PC-9 (cell line): ENCODE results near the gene SPIRE2. TPM values are rescaled to one million over a fixed set of nuclear protein-coding genes. Genes with fewer than 3 reads are reported as not detected.

Experiments
- BruUV-seq: library from RNA; stranded (reverse); fragments of 400-500 nt; replicated peaks from 2 replicates; lab custom pipeline; 2021; lab: Mats Ljungman, UMichigan
- CTCF ChIA-PET: fragments of 300-600 bp; sonication (Branson Sonifier 250); formaldehyde crosslinking; loops from one replicate; lab custom pipeline; 2022; ENCODE audit warnings: antibody characterized with exemption; lab: Charles Lee
- POLR2A ChIA-PET: fragments of 300-600 bp; sonication (Branson Sonifier 250); formaldehyde crosslinking; loops from one replicate; lab custom pipeline; 2022; ENCODE audit warnings: antibody characterized with exemption; ENCODE audit not compliant: unreplicated experiment; lab: Charles Lee
- DNase-seq, 2 experiments: peaks; one replicate each; pipeline versions ENCODE4 v3.0.0 to v3.0.0-alpha.2; 2015 to 2022; ENCODE audit warnings: mixed read lengths in 1 of 2
- H2AFZ ChIP-seq: fragments of 200-600 bp; sonication (generic); 2 replicates; pipeline ENCODE4 v1.8.1; 2017; ENCODE audit warnings: antibody characterized with exemption
- H3F3A ChIP-seq: fragments of 200-600 bp; sonication (generic); 2 replicates; pipeline ENCODE4 v1.8.1; 2017; ENCODE audit warnings: antibody characterized with exemption, mild to moderate bottlenecking, low read depth; ENCODE audit not compliant: insufficient read depth
- H3K27ac ChIP-seq: fragments of 200-600 bp; sonication (generic); 2 replicates; pipeline ENCODE4 v1.6.1; 2016; ENCODE audit warnings: mixed run types
- H3K27me3 ChIP-seq: fragments of 200-600 bp; sonication (generic); 2 replicates; pipeline ENCODE4 v1.6.1; 2016; ENCODE audit warnings: low read depth, mixed run types; ENCODE audit not compliant: insufficient read depth
- H3K36me3 ChIP-seq: fragments of 200-600 bp; sonication (generic); 2 replicates; pipeline ENCODE4 v1.6.1; 2016; ENCODE audit warnings: low read depth, mixed run types
- H3K4me1 ChIP-seq: fragments of 200-600 bp; sonication (generic); replicated peaks from 2 replicates; pipeline ENCODE4 v1.6.1; 2016; ENCODE audit warnings: mixed run types; ENCODE audit not compliant: insufficient read depth
- H3K4me2 ChIP-seq: fragments of 200-600 bp; sonication (generic); 2 replicates; pipeline ENCODE4 v1.6.1; 2017; ENCODE audit warnings: mixed run types
- H3K4me3 ChIP-seq: fragments of 200-600 bp; sonication (generic); 2 replicates; pipeline ENCODE4 v1.6.1; 2016; ENCODE audit warnings: mixed run types
- H3K79me2 ChIP-seq: fragments of 200-600 bp; sonication (generic); 2 replicates; pipeline ENCODE4 v1.6.1; 2017; ENCODE audit warnings: low read depth, mixed run types
- H3K9me2 ChIP-seq: fragments of 200-600 bp; sonication (generic); 2 replicates; pipeline ENCODE4 v1.8.1; 2017; ENCODE audit warnings: mild to moderate bottlenecking; ENCODE audit not compliant: insufficient read depth
- H3K9me3 ChIP-seq: fragments of 200-600 bp; sonication (generic); 2 replicates; pipeline ENCODE4 v1.8.1; 2016; ENCODE audit warnings: low read depth; ENCODE audit not compliant: insufficient read depth
- H4K20me1 ChIP-seq: fragments of 200-600 bp; sonication (generic); 2 replicates; pipeline ENCODE4 v1.8.1; 2017; ENCODE audit not compliant: insufficient read depth
- CTCF ChIP-seq: fragments of 200-600 bp; sonication (generic); conservative IDR thresholded peaks from 2 replicates; pipeline ENCODE4 v1.6.1; 2017; ENCODE audit warnings: mixed run types, antibody characterized with exemption, mild to moderate bottlenecking, moderate library complexity
- EZH2 ChIP-seq: fragments of 200-600 bp; sonication (generic); IDR thresholded peaks from 2 replicates; pipeline ENCODE4 v1.8.0; 2017; ENCODE audit warnings: antibody characterized with exemption, low read depth
- intact Hi-C: fragments of 100-400 bp; cut with micrococcal nuclease; formaldehyde crosslinking; loops from one replicate; pipeline ENCODE4 v1.10.0; 2022; ENCODE audit not compliant: unreplicated experiment
- total RNA-seq: library from RNA; stranded (reverse); gene quantifications from 2 replicates; pipeline ENCODE4 v1.2.3, GENCODE V29; 2021

The SPIRE2 gene
- total RNA-seq, 1 experiment from 2014 or later = 34.5 TPM

DNA sequence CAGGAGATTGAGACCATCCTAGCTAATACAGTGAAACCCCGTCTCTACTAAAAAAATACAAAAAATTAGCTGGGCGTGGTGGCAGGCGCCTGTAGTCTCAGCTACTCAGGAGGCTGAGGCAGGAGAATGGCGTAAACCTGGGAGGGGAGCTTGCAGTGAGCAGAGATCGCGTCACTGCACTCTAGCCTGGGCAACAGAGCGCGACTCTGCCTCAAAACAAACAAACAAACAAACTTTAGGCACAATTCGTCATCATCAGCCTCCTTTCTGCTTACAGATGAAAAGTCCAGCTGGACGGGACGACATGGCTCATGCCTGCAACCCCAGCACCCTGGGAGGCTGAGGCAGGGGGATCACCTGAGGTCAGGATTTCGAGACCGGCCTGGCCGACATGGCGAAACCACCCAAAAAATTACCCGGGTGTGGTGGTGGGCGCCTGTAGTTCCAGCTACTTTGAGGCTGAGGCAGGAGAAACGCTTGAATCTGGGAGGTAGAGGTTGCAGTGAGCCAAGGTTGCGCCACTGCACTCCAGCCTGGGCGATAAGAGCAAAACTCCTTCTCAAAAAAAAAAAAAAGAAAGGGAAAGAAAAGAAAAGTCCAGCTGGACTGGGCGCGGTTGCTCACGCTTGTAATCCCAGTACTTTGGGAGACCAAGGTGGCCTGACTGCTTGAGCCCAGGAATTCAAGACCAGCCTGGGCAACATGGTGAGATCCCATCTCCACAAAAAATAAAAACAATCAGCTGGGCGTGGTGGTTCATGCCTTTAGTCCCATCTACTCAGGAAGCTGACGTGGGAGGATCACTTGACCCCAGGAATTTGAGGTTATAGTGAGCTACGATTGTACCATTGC lies 1.5 kb upstream of the SPIRE2 start:
- Histone ChIP-seq H3K9me3 (no peaks in the 10 kb centered on the region), H4K20me1 (no peaks in the 10 kb centered on the region), H3K27me3 (no peaks in the 10 kb centered on the region), H3K79me2 (no peaks in the 10 kb centered on the region), H2AFZ (no peak overlapping the region), H3K27ac (no peak overlapping the region), H3K4me1 (peaks cover 35% of the 10 kb centered on the region), H3F3A (peaks cover 19% of the 10 kb centered on the region; the same call in 1 of the 2 replicates), H3K4me2 (peak overlapping the region; percentile 78; the same call in 1 of the 2 replicates), H3K4me3 (no peak overlapping the region), H3K36me3 (no peaks in the 10 kb centered on the region), H3K9me2 (no peaks in the 10 kb centered on the region)
- intact Hi-C loops = no loop called here
- no TSS peak for BruUV-seq
- POLR2A ChIA-PET = no interaction called here
- TF ChIP-seq EZH2 (no peak), CTCF (no peak)
- CTCF ChIA-PET = interaction anchor here (0.5 kb wide), 1 partner anchor 11 kb away, joined by 6 read pairs; no protein-coding TSS in a partner anchor
- DNase-seq = peak in 1 of 2 experiments; percentile 54

- ChIA-PET CTCF (no interaction called here), POLR2A (interaction anchor here (1.0 kb wide), 1 partner anchor 46 kb away, joined by 29 read pairs; the partner anchor contains the start of gene TCF25)
- Histone ChIP-seq H3K4me1 (peaks cover 27% of the 10 kb centered on the region), H3K9me3 (no peaks in the 10 kb centered on the region), H2AFZ (peak overlapping the region; percentile 41; the same call in 1 of the 2 replicates), H3K27me3 (no peaks in the 10 kb centered on the region), H3K4me2 (peak overlapping the region; percentile 78), H3K4me3 (peak overlapping the region; percentile 56), H3K36me3 (no peaks in the 10 kb centered on the region), H3K27ac (no peak overlapping the region), H3K9me2 (no peaks in the 10 kb centered on the region), H3K79me2 (no peaks in the 10 kb centered on the region), H3F3A (peaks cover 18% of the 10 kb centered on the region; the same call in 1 of the 2 replicates), H4K20me1 (no peaks in the 10 kb centered on the region)
- peak; percentile 77 to 80 for DNase-seq
- BruUV-seq = TSS peak; percentile 91
- intact Hi-C loops = no loop called here
- TF ChIP-seq CTCF (no peak), EZH2 (no peak)
Observed at GRCh38 chr16:89827383-89828198, 684 bp upstream of the SPIRE2 start.

DNA sequence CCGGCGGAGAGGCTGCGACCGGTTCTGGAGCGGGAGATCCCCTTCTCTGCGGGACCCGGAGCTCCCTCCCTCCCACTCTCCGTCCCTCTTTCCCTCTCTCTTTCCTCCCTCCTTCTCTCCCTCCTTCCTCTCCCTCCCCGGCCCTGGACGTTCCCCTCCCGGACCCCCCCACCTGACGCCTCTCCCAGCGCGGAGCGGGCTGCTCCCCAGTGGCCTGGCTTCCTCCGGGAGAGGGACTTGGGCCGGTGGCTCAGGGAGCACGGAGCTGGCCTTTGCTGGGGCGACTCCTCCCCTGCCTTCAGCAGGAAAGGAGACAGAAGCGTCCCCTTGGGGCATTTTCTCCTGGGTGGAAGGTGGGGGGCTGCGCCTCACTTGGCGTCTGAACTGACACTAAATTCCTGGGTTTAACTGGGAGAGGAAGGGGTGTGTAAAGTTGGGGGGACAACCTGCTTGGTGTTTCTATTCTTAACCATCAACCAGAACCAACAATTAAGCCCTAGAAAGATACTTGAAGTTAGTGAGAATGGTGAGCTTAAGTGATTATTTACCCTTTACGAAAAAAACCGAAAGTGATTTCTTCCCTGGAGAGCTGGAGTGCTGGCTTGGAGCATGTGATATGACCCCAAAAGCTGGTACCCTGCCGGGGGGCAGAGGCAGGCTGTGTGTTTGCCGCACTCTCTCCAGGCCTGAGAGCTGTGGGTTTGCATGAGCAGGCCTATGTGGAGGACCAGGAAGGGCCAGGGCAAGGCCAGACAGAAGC lies 775 bp downstream of the SPIRE2 start:
- no peak overlapping the region for H3K27ac ChIP-seq
- no peaks in the 10 kb centered on the region for H3K9me2 ChIP-seq
- CTCF ChIA-PET = no interaction called here

More for the DNA sequence above, 775 bp downstream of the SPIRE2 start:
- Histone ChIP-seq H3K4me2 (peak overlapping the region; percentile 96), H3K27me3 (no peaks in the 10 kb centered on the region), H3F3A (peaks cover 22% of the 10 kb centered on the region; the same call in 1 of the 2 replicates), H3K79me2 (no peaks in the 10 kb centered on the region), H2AFZ (peak overlapping the region; percentile 48; the same call in 1 of the 2 replicates), H3K4me3 (peak overlapping the region; percentile 77), H4K20me1 (no peaks in the 10 kb centered on the region), H3K36me3 (no peaks in the 10 kb centered on the region), H3K9me3 (no peaks in the 10 kb centered on the region), H3K4me1 (peaks cover 33% of the 10 kb centered on the region)
- POLR2A ChIA-PET = no interaction called here
- intact Hi-C loops = no loop called here
- no peak for TF ChIP-seq CTCF
- TF ChIP-seq EZH2 = no peak
- no peak for DNase-seq
- BruUV-seq = TSS peak; percentile 63
